GM23338 (cell line): Measurements from ENCODE around the gene TLR1.

ENCODE experiments used
- CREB1 ChIP-seq: fragments of 250-450 bp; sonication (Bioruptor Pico); IDR thresholded peaks from 2 replicates; pipeline ENCODE4 v1.5.0; 2020; ENCODE audit warnings: low read depth, mild to moderate bottlenecking, moderate library complexity
- CTCF ChIP-seq, 2 experiments: fragments of 200-600 bp in 1 of 2; sonication (generic) in 1 of 2; conservative IDR thresholded peaks; 2 replicates each; pipeline versions ENCODE4 v1.5.1 to v1.6.1; 2016 to 2017; ENCODE audit warnings: antibody characterized with exemption in 2 of 2, low read depth in 2 of 2, mild to moderate bottlenecking in 2 of 2, moderate library complexity in 1 of 2
- ETS1 ChIP-seq: IDR thresholded peaks from 2 replicates; pipeline ENCODE4 v1.6.1; 2016; ENCODE audit warnings: antibody characterized with exemption
- EZH2 ChIP-seq: fragments of 200-600 bp; sonication (generic); IDR thresholded peaks from one replicate; pipeline ENCODE4 v1.8.0; 2017; ENCODE audit warnings: antibody characterized with exemption, mild to moderate bottlenecking, low read depth; ENCODE audit not compliant: unreplicated experiment
- EZH2phosphoT487 ChIP-seq: fragments of 200-600 bp; sonication (generic); IDR thresholded peaks from one replicate; pipeline ENCODE4 v1.8.1; 2018; ENCODE audit warnings: antibody characterized with exemption; ENCODE audit not compliant: unreplicated experiment
- JUNB ChIP-seq: IDR thresholded peaks from one replicate; pipeline ENCODE4 v1.6.1; 2016; ENCODE audit warnings: antibody characterized with exemption; ENCODE audit not compliant: unreplicated experiment
- NANOG ChIP-seq: IDR thresholded peaks from 2 replicates; pipeline ENCODE4 v1.6.1; 2016; ENCODE audit warnings: antibody characterized with exemption, borderline replicate concordance
- POLR2AphosphoS5 ChIP-seq: IDR thresholded peaks from 2 replicates; pipeline ENCODE4 v1.6.1; 2016; ENCODE audit warnings: antibody characterized with exemption, low read depth
- REST ChIP-seq: IDR thresholded peaks from one replicate; pipeline ENCODE4 v1.6.1; 2018; ENCODE audit warnings: antibody characterized with exemption; ENCODE audit not compliant: unreplicated experiment
- STAT1 ChIP-seq: IDR thresholded peaks from one replicate; pipeline ENCODE4 v1.6.1; 2016; ENCODE audit warnings: antibody characterized with exemption; ENCODE audit not compliant: unreplicated experiment
- ZNF114 ChIP-seq: fragments of 250-450 bp; sonication (Bioruptor Pico); IDR thresholded peaks from 2 replicates; pipeline ENCODE4 v1.5.0; 2020; ENCODE audit warnings: mild to moderate bottlenecking, moderate library complexity
- ZNF331 ChIP-seq: fragments of 250-450 bp; sonication (Bioruptor Pico); IDR thresholded peaks from 2 replicates; pipeline ENCODE4 v1.5.0; 2020; ENCODE audit warnings: low read depth, mild to moderate bottlenecking, moderate library complexity
- ZNF462 ChIP-seq: fragments of 250-450 bp; sonication (Bioruptor Pico); IDR thresholded peaks from 2 replicates; pipeline ENCODE4 v1.5.0; 2020; ENCODE audit warnings: mild to moderate bottlenecking, moderate library complexity

GRCh38 chr4:38829237-38829636 lies 24.6 kb upstream of the TLR1 start:
- TF ChIP-seq CTCF (conservative IDR thresholded peaks at IDR 0.05; ENCODE audit: low read depth in 2 of 2) (no peak), CREB1 (CRISPR knock-in tag) (no peak), POLR2AphosphoS5 (no peak), NANOG (no peak), STAT1 (no peak), ZNF331 (CRISPR knock-in tag) (no peak), JUNB (no peak), REST (no peak), ETS1 (no peak), EZH2 (no peak), EZH2phosphoT487 (no peak), ZNF114 (CRISPR knock-in tag) (no peak), ZNF462 (CRISPR knock-in tag) (no peak)
